ENCODE measurements around the gene LRWD1. TPM values are rescaled to one million over a fixed set of nuclear protein-coding genes. Genes with fewer than 3 reads are reported as not detected.

Gene LRWD1
- total and polyA plus RNA-seq, 2 of the 4 experiments (the other 2 are of a cell fraction) = 20.3 to 27.2 TPM

- peaks cover 4% of the 10 kb centered on the region; the same call in 1 of the 2 replicates for H4K20me1 ChIP-seq (ENCODE audit: insufficient read depth, low read length)
- H3K14ac ChIP-seq (replicated peaks; ENCODE audit: low read depth, low read length) = no peak overlapping the region
- H3K4ac ChIP-seq (ENCODE audit: low read depth, low read length) = no peak overlapping the region
- no peak overlapping the region for H2AK9ac ChIP-seq (replicated peaks; ENCODE audit: low read depth, low read length, poor library complexity)
- no peak overlapping the region for H3K9ac ChIP-seq (ENCODE audit: low read depth, low read length)
- no peak overlapping the region for H2BK5ac ChIP-seq (ENCODE audit: low read depth, low read length, poor library complexity, severe bottlenecking)
- H2AK5ac ChIP-seq (ENCODE audit: low read depth, low read length) = no peak overlapping the region
- peaks cover 0 to 18% of the 10 kb centered on the region in 2 experiments; a peak in 2 of 4 replicates for H3K79me1 ChIP-seq (ENCODE audit: low read depth in 1 of 2, low read length in 2 of 2)
- no peak overlapping the region for H2BK20ac ChIP-seq (ENCODE audit: low read depth, low read length)
- H4K8ac ChIP-seq (ENCODE audit: low read depth in 2 of 2, low read length in 2 of 2) = no peak overlapping the region
- 100% methylated on average over 1 of the region's 2 CpGs; no CpG with 5 or more reads in 1 of the 2 experiments for WGBS, 2 experiments (ENCODE audit: extremely low coverage in 2 of 2, insufficient read length in 1 of 2)
- H3K4me2 ChIP-seq (ENCODE audit: low read depth, low read length) = no peak overlapping the region
- H3K9me1 ChIP-seq (ENCODE audit: insufficient read depth, low read length) = no peaks in the 10 kb centered on the region
- no peak overlapping the region for H2BK120ac ChIP-seq (ENCODE audit: low read depth, low read length)
- ATAC-seq (ENCODE audit: low read depth) = no peak
- in situ Hi-C loops (cut with MboI; ENCODE audit: low sequenced_read_pairs) (no loop called here), intact Hi-C loops (cut with micrococcal nuclease) (no loop called here), dilution Hi-C loops (cut with HindIII; ENCODE audit: low sequenced_read_pairs, unreplicated experiment) (no loop called here)
- H4K5ac ChIP-seq (ENCODE audit: low read depth, low read length) = no peak overlapping the region
- peaks cover 30% of the 10 kb centered on the region for H3K36me3 ChIP-seq (ENCODE audit: control insufficient read depth, insufficient read depth, low read length)
- H3K23ac ChIP-seq (ENCODE audit: low read depth, low read length) = no peak overlapping the region
- H3K9me3 ChIP-seq (ENCODE audit: control insufficient read depth, insufficient read depth, low read length) = no peaks in the 10 kb centered on the region
- no peak overlapping the region for H3K4me3 ChIP-seq (ENCODE audit: insufficient read depth, low read depth, low read length)
- H3K27ac ChIP-seq (ENCODE audit: insufficient read depth, low read length) = no peak overlapping the region
- POLR2A ChIA-PET (ENCODE audit: unreplicated experiment) = no interaction called here
- no peak overlapping the region for H4K91ac ChIP-seq (ENCODE audit: insufficient read depth, low read depth, low read length)
- no peak overlapping the region for H2BK15ac ChIP-seq (ENCODE audit: low read depth, low read length)
- no peak for DNase-seq
- no peaks in the 10 kb centered on the region for H3K27me3 ChIP-seq (ENCODE audit: control insufficient read depth, insufficient read depth, low read length)
- BruUV-seq (replicated peaks) = no TSS peak
- H2AFZ ChIP-seq (replicated peaks; ENCODE audit: low read length, poor library complexity) = no peak overlapping the region
- CTCF ChIA-PET = no interaction called here
- TF ChIP-seq POLR2A (IDR thresholded peaks at IDR 0.05; ENCODE audit: low read depth, low read length) (no peak), ELK1 (IDR thresholded peaks at IDR 0.05; ENCODE audit: borderline replicate concordance, low read depth, low read length) (no peak), CEBPB (IDR thresholded peaks at IDR 0.05; ENCODE audit: low read depth, low read length) (no peak)
- peaks cover 4% of the 10 kb centered on the region; the same call in 1 of the 2 replicates for H3K4me1 ChIP-seq (ENCODE audit: control insufficient read depth, insufficient read depth, low read length)
- H3K56ac ChIP-seq (ENCODE audit: extremely low read depth, insufficient read depth, low read length) = no peak overlapping the region
- H3K18ac ChIP-seq (ENCODE audit: low read depth, low read length) = no peak overlapping the region
Measured at GRCh38 chr7:102445674-102446071, 19.1 kb upstream of the LRWD1 start.

All from IMR-90 (cell line).